OCI-LY3 (cell line): ENCODE data around the gene MEPE.

Experiments
- H2AFZ ChIP-seq: fragments of 200-600, 300-600 bp; shearing (Covaris generic); 2 replicates; pipeline ENCODE4 v1.6.0; 2014; ENCODE audit warnings: antibody characterized with exemption, low read depth, low read length
- H3K27ac ChIP-seq: fragments of 200-600, 300-600 bp; sonication (generic); 2 replicates; pipeline ENCODE4 v1.5.1; 2014; ENCODE audit warnings: mild to moderate bottlenecking, low read length, moderate library complexity, mixed read lengths
- H3K27me3 ChIP-seq: fragments of 200-600, 300-600 bp; sonication (generic); 2 replicates; pipeline ENCODE4 v1.6.1; 2014; ENCODE audit warnings: low read depth, low read length, mixed read lengths
- H3K36me3 ChIP-seq: fragments of 200-600, 300-600 bp; sonication (generic); replicated peaks from 2 replicates; pipeline ENCODE3; 2014; ENCODE audit warnings: low read depth, low read length, mixed read lengths
- H3K4me1 ChIP-seq: fragments of 300-600, 200-600 bp; sonication (generic); 2 replicates; pipeline ENCODE4 v1.6.1; 2014; ENCODE audit warnings: low read length, mixed read lengths
- H3K4me2 ChIP-seq: fragments of 200-600, 300-600 bp; sonication (generic); 2 replicates; pipeline ENCODE4 v1.6.1; 2014; ENCODE audit warnings: low read length, mixed read lengths
- H3K4me3 ChIP-seq: fragments of 300-600, 200-600 bp; sonication (generic); 2 replicates; pipeline ENCODE4 v1.5.1; 2014; ENCODE audit warnings: antibody characterized with exemption, mild to moderate bottlenecking, low read length, moderate library complexity
- H3K79me2 ChIP-seq: fragments of 300-600, 200-600 bp; shearing (Covaris generic); 2 replicates; pipeline ENCODE4 v1.6.1; 2014; ENCODE audit warnings: mild to moderate bottlenecking, low read length, mixed read lengths
- H3K9ac ChIP-seq: fragments of 300-600, 200-600 bp; shearing (Covaris generic); 2 replicates; pipeline ENCODE4 v1.6.0; 2014; ENCODE audit warnings: mild to moderate bottlenecking, low read length, moderate library complexity
- H3K9me3 ChIP-seq: fragments of 200-600, 300-600 bp; shearing (Covaris generic); 2 replicates; pipeline ENCODE4 v1.6.1; 2014; ENCODE audit warnings: low read length, mixed read lengths; ENCODE audit not compliant: insufficient read depth
- H4K20me1 ChIP-seq: fragments of 200-600, 300-600 bp; sonication (generic); 2 replicates; pipeline ENCODE4 v1.6.1; 2016; ENCODE audit warnings: low read length, mixed read lengths; ENCODE audit not compliant: insufficient read depth
- EZH2phosphoT487 ChIP-seq: fragments of 200-600 bp; shearing (Covaris generic); IDR thresholded peaks from 2 replicates; pipeline ENCODE4 v1.6.1; 2018; ENCODE audit warnings: antibody characterized with exemption, mixed run types, low read depth
- TF ChIP-seq, protein P1 (sequence below): fragments of 200-600, 300-600 bp; sonication (generic); IDR thresholded peaks from 2 replicates; pipeline ENCODE4 v1.5.1; 2014; ENCODE audit warnings: antibody characterized with exemption, low read length, low read depth

Gene MEPE

GRCh38 chr4:87851953-87852352 lies 19.2 kb downstream of the MEPE start:
- Histone ChIP-seq H3K79me2 (no peaks in the 10 kb centered on the region), H3K27me3 (peaks cover 13% of the 10 kb centered on the region), H2AFZ (no peak overlapping the region), H3K4me2 (peak overlapping the region; percentile 31; the same call in 1 of the 2 replicates), H4K20me1 (no peaks in the 10 kb centered on the region), H3K27ac (peak overlapping the region; percentile 35; the same call in 1 of the 2 replicates), H3K36me3 (no peaks in the 10 kb centered on the region), H3K4me1 (peaks cover 22% of the 10 kb centered on the region), H3K9me3 (no peaks in the 10 kb centered on the region), H3K9ac (peak overlapping the region; percentile 14; the same call in 1 of the 2 replicates), H3K4me3 (0 out of 2 replicates have a peak overlapping the region, but pooled peaks have one; percentile 17)
- TF ChIP-seq, protein P1, sequence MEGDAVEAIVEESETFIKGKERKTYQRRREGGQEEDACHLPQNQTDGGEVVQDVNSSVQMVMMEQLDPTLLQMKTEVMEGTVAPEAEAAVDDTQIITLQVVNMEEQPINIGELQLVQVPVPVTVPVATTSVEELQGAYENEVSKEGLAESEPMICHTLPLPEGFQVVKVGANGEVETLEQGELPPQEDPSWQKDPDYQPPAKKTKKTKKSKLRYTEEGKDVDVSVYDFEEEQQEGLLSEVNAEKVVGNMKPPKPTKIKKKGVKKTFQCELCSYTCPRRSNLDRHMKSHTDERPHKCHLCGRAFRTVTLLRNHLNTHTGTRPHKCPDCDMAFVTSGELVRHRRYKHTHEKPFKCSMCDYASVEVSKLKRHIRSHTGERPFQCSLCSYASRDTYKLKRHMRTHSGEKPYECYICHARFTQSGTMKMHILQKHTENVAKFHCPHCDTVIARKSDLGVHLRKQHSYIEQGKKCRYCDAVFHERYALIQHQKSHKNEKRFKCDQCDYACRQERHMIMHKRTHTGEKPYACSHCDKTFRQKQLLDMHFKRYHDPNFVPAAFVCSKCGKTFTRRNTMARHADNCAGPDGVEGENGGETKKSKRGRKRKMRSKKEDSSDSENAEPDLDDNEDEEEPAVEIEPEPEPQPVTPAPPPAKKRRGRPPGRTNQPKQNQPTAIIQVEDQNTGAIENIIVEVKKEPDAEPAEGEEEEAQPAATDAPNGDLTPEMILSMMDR, result no peak
- TF ChIP-seq EZH2phosphoT487, result no peak

DNA sequence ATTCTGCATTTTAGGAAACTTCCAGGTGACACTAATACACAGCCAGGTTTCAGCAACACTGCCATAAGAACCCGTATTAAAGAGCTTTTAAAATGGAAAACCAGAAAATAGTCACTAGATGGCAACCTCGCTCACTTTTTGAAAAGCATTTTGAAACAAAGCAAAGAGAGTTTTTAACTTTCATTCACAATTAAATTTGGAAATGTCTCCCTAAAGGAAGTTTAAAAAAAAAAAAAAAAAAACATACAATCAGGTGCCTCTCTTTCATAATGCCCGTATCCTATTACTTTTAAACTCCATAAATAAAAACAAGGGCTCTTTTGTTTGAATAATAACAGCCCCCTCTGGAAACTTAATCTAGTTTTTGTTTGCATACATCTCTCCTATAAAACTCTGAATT lies 20.3 kb downstream of the MEPE start:
- Histone ChIP-seq H3K4me1 (peaks cover 22% of the 10 kb centered on the region), H3K9me3 (no peaks in the 10 kb centered on the region), H3K27me3 (peaks cover 1% of the 10 kb centered on the region), H4K20me1 (no peaks in the 10 kb centered on the region), H3K79me2 (no peaks in the 10 kb centered on the region), H3K4me2 (no peak overlapping the region), H3K4me3 (no peak overlapping the region), H3K36me3 (no peaks in the 10 kb centered on the region), H2AFZ (no peak overlapping the region), H3K27ac (no peak overlapping the region), H3K9ac (no peak overlapping the region)
- TF ChIP-seq EZH2phosphoT487, result no peak
- TF ChIP-seq, protein P1, result peak; percentile 72

DNA sequence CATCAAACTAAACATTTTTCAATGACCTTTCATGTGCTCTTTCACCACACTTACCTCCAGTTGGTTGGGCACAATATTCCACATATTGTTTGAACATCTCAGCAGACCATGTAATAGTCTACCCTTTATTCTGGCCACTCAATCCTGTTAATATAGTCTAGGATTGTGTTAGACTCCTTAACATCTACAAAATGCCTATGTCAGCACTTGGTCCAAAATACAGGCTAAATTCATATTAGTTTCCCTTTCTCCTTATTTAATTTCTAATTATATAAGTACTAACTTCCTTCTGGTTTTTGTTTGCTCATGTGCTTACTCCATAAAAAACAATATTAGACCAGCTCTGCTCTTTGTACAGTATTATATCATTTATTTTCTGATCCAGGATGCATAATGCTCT lies 21.1 kb downstream of the MEPE start:
- Histone ChIP-seq H3K4me2 (no peak overlapping the region), H3K27me3 (peaks cover 2% of the 10 kb centered on the region), H3K9ac (no peak overlapping the region), H2AFZ (no peak overlapping the region), H3K4me3 (no peak overlapping the region), H3K27ac (no peak overlapping the region), H3K79me2 (no peaks in the 10 kb centered on the region), H4K20me1 (no peaks in the 10 kb centered on the region), H3K4me1 (peaks cover 22% of the 10 kb centered on the region), H3K9me3 (no peaks in the 10 kb centered on the region), H3K36me3 (no peaks in the 10 kb centered on the region)
- TF ChIP-seq, protein P1, result no peak
- no peak for TF ChIP-seq EZH2phosphoT487

- H4K20me1 ChIP-seq, result no peaks in the 10 kb centered on the region
- H3K36me3 ChIP-seq, result no peaks in the 10 kb centered on the region
- H3K9me3 ChIP-seq, result no peaks in the 10 kb centered on the region
- H3K9ac ChIP-seq, result no peak overlapping the region
- H3K27me3 ChIP-seq, result peaks cover 4% of the 10 kb centered on the region
- no peaks in the 10 kb centered on the region for H3K79me2 ChIP-seq
- no peak overlapping the region for H3K27ac ChIP-seq
- TF ChIP-seq EZH2phosphoT487, result no peak
- TF ChIP-seq, protein P1, result no peak
- no peak overlapping the region for H3K4me2 ChIP-seq
- no peak overlapping the region for H2AFZ ChIP-seq
- H3K4me1 ChIP-seq, result peaks cover 8% of the 10 kb centered on the region; the same call in 1 of the 2 replicates
- no peak overlapping the region for H3K4me3 ChIP-seq
Observed at GRCh38 chr4:87855559-87855958, 22.8 kb downstream of the MEPE start.
